Measurements from ENCODE around the gene ENDOD1.

- TF ChIP-seq CTCF (IDR thresholded peaks at IDR 0.05) = no peak
- no peak for TF ChIP-seq POLR2A (IDR thresholded peaks at IDR 0.05)
Measured at GRCh38 chr11:95135880-95136279, 46.2 kb downstream of the ENDOD1 start.

Measured in right lobe of liver (tissue), 4 donors.